Endothelial cell of umbilical vein (primary cell): ENCODE data around the gene TRAK1. TPM values are rescaled to one million over a fixed set of nuclear protein-coding genes. Genes with fewer than 3 reads are reported as not detected.

ENCODE experiments used
- BruUV-seq: library from RNA; stranded (reverse); fragments of 400-500 nt; replicated peaks from 2 replicates; lab custom pipeline; 2021; lab: Mats Ljungman, UMichigan
- CTCF ChIA-PET: fragments of 300-600, 350-600 bp; sonication (Branson Sonifier 250); formaldehyde crosslinking; loops from one replicate; lab custom pipeline; 2021; ENCODE audit warnings: antibody characterized with exemption, inconsistent platforms; lab: Charles Lee
- POLR2A ChIA-PET: fragments of 300-600, 350-600 bp; sonication (Branson Sonifier 250); formaldehyde crosslinking; loops from one replicate; lab custom pipeline; 2021; ENCODE audit warnings: antibody characterized with exemption, inconsistent platforms; lab: Charles Lee
- DNase-seq: peaks from one replicate; pipeline ENCODE4 v3.0.0-alpha.2; 2011; ENCODE audit warnings: low read depth, low spot score
- FAIRE-seq: peaks from 2 replicates; lab custom pipeline; 2011; peaks lifted over from hg19 to GRCh38; lab: Jason Lieb, UNC
- H2AFZ ChIP-seq: 2 replicates; pipeline ENCODE4 v1.6.0; 2012; ENCODE audit warnings: low read depth, low read length, control low read depth, inconsistent platforms
- H3K27ac ChIP-seq: 2 replicates; pipeline ENCODE4 v1.5.1; 2011; ENCODE audit warnings: low read depth, mild to moderate bottlenecking, control low read depth, low read length, moderate library complexity; ENCODE audit not compliant: insufficient read depth
- H3K27me3 ChIP-seq, 2 experiments: 2 replicates each; pipeline versions ENCODE4 v1.6.0 to v1.6.1; 2011; ENCODE audit warnings: low read length in 2 of 2, mixed read lengths in 1 of 2; ENCODE audit not compliant: control insufficient read depth in 2 of 2, insufficient read depth in 2 of 2
- H3K36me3 ChIP-seq, 2 experiments: 2 replicates in 1 of 2; 3 replicates in 1 of 2; pipeline ENCODE4 v1.5.1; 2011; ENCODE audit warnings: low read length in 2 of 2, mild to moderate bottlenecking in 1 of 2, moderate library complexity in 1 of 2; ENCODE audit not compliant: control insufficient read depth in 2 of 2, insufficient read depth in 2 of 2; ENCODE audit errors: extremely low read depth in 1 of 2
- H3K4me1 ChIP-seq: 3 replicates; pipeline ENCODE4 v1.5.1; 2011; ENCODE audit warnings: mild to moderate bottlenecking, low read length; ENCODE audit not compliant: control insufficient read depth, insufficient read depth; ENCODE audit errors: extremely low read depth
- H3K4me2 ChIP-seq: 2 replicates; pipeline ENCODE4 v1.6.1; 2011; ENCODE audit warnings: low read length, control low read depth, mixed read lengths; ENCODE audit not compliant: insufficient read depth
- H3K4me3 ChIP-seq, 3 experiments: fragments of 200-600 bp in 1 of 3; sonication (generic), shearing (Covaris generic) in 1 of 3; replicated peaks in 1 of 3; 2 replicates each; pipeline ENCODE4 v1.5.1; 2011 to 2016; ENCODE audit warnings: control low read depth in 3 of 3, low read length in 3 of 3, mild to moderate bottlenecking in 2 of 3, inconsistent platforms in 1 of 3, low read depth in 1 of 3, moderate library complexity in 1 of 3; ENCODE audit not compliant: insufficient read depth in 1 of 3
- H3K79me2 ChIP-seq: 2 replicates; pipeline ENCODE4 v1.6.0; 2012; ENCODE audit warnings: low read length, inconsistent platforms; ENCODE audit not compliant: control insufficient read depth, insufficient read depth
- H3K9ac ChIP-seq: replicated peaks from 2 replicates; pipeline ENCODE3; 2011; ENCODE audit warnings: low read length, control low read depth; ENCODE audit not compliant: insufficient read depth; ENCODE audit errors: extremely low read depth
- H3K9me1 ChIP-seq: replicated peaks from 3 replicates; pipeline ENCODE4 v1.6.0; 2011; ENCODE audit warnings: mild to moderate bottlenecking, low read length; ENCODE audit not compliant: control insufficient read depth, insufficient read depth; ENCODE audit errors: extremely low read depth
- H3K9me3 ChIP-seq: replicated peaks from 2 replicates; pipeline ENCODE4 v1.5.1; 2012; ENCODE audit warnings: low read length, inconsistent platforms; ENCODE audit not compliant: control insufficient read depth, insufficient read depth
- H4K20me1 ChIP-seq: replicated peaks from 2 replicates; pipeline ENCODE3; 2011; ENCODE audit warnings: mild to moderate bottlenecking, low read length; ENCODE audit not compliant: control insufficient read depth, insufficient read depth; ENCODE audit errors: extremely low read depth
- CTCF ChIP-seq, 2 donors: IDR thresholded peaks; 1 replicate in 1 of 2; 2 replicates in 1 of 2; pipeline ENCODE4 v1.5.1; 2011; ENCODE audit warnings: low read length in 2 of 2, mild to moderate bottlenecking in 2 of 2, moderate library complexity in 2 of 2, control low read depth in 1 of 2, inconsistent platforms in 1 of 2, low read depth in 1 of 2; ENCODE audit not compliant: insufficient read depth in 1 of 2; ENCODE audit errors: extremely low read depth in 1 of 2
- EZH2 ChIP-seq: IDR thresholded peaks from 2 replicates; pipeline ENCODE4 v1.6.1; 2012; ENCODE audit warnings: borderline replicate concordance, low read depth, mild to moderate bottlenecking, moderate library complexity, low read length, inconsistent platforms; ENCODE audit not compliant: severe bottlenecking
- FOS ChIP-seq: IDR thresholded peaks from 2 replicates; pipeline ENCODE4 v1.6.1; 2011; ENCODE audit warnings: mild to moderate bottlenecking, low read length, moderate library complexity, borderline replicate concordance; ENCODE audit not compliant: insufficient read depth
- GATA2 ChIP-seq: IDR thresholded peaks from 2 replicates; pipeline ENCODE4 v1.7.0; 2011; ENCODE audit warnings: low read depth, mild to moderate bottlenecking, moderate library complexity, mixed read lengths, low read length; ENCODE audit not compliant: insufficient read length, insufficient read depth
- JUN ChIP-seq: IDR thresholded peaks from 2 replicates; pipeline ENCODE4 v1.6.1; 2011; ENCODE audit warnings: borderline replicate concordance, low read depth; ENCODE audit not compliant: insufficient read length, insufficient read depth
- MAX ChIP-seq: IDR thresholded peaks from 2 replicates; pipeline ENCODE4 v1.6.1; 2011; ENCODE audit not compliant: insufficient read depth, insufficient read length
- MYC ChIP-seq: IDR thresholded peaks from one replicate; pipeline ENCODE4 v1.6.1; 2011; ENCODE audit warnings: mild to moderate bottlenecking, low read depth, low read length
- POLR2A ChIP-seq: IDR thresholded peaks from 2 replicates; pipeline ENCODE4 v1.6.1; 2012; ENCODE audit warnings: low read depth, mild to moderate bottlenecking, control low read depth, low read length
- POLR2AphosphoS5 ChIP-seq: IDR thresholded peaks from 2 replicates; pipeline ENCODE4 v1.6.1; 2012; ENCODE audit warnings: low read depth, mild to moderate bottlenecking, control low read depth, low read length, moderate library complexity; ENCODE audit not compliant: insufficient read depth
- dilution Hi-C: fragments of 300-500 bp; cut with MboI; formaldehyde crosslinking; loops from one replicate; pipeline ENCODE4 v1.15.0; 2019; ENCODE audit warnings: low sequenced_read_pairs; ENCODE audit not compliant: extremely low pct_ligation_motif_present
- intact Hi-C: fragments of 100-400 bp; cut with micrococcal nuclease; formaldehyde crosslinking; loops from one replicate; pipeline ENCODE4 v1.10.0; 2022
- polyA plus RNA-seq, 4 experiments: library from polyadenylated mRNA; depleted of rRNA in 3 of 4; stranded (reverse) in 3 of 4; unstranded in 1 of 4; fragments of >200 nt; gene quantifications; 2 replicates each; pipeline versions ENCODE4 v1.2.1 to v1.2.3, GENCODE V29; 2011 to 2012; ENCODE audit warnings: missing spikeins in 1 of 4
- total RNA-seq: library from RNA; stranded (reverse); gene quantifications from 2 replicates; pipeline ENCODE4 v1.2.3, GENCODE V29; 2021

TRAK1 gene
- total and polyA plus RNA-seq, 2 donors (not counting 3 experiments of a cell fraction or from before 2014, with no cell fraction given), result 38.5 to 59.6 TPM

DNA sequence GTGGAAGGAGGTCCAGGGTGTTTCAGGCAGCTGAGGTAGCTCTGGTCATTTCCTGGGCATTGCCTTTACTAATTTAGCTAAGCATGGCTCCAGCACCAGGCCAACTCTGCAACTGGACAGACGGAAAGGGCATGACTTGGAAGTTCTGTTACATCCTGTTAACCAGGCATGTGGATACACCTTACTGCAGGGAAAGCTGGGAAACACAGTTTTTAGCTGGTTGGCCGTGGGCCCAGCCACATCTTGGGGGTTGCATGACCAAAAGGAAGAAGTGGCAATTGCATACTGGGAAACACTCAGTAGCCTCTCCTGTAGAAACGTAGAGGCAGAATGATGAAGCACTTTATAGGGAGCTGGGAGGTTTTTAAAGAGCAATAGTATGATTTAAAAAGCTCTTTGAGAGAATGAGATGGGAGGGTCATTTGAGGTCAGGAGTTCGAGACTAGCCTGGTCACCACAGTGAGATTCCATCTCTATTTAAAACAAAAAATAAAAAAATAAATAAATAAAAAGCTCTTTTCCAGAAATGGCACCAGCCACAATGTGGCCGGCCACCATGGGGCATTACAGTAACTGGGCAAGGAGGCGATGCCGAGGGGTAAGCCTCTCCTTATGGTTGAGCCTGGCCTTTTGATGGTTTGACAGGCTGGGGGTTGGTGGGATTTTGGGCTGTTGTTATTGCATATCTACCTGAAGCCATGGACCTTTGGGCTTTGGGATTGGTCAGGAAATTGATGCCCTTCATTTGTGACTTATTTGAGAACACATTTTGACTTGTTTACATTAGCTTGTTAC, 28.6 kb downstream of the TRAK1 start:
- dilution Hi-C loops (no loop called here), intact Hi-C loops (loop anchor here (1.0 kb wide), 4 partner anchors 41 to 324 kb away; no protein-coding TSS in a partner anchor)
- TF ChIP-seq CTCF (IDR thresholded peaks at IDR 0.05; ENCODE audit: extremely low read depth in 1 of 2, insufficient read depth in 1 of 2, low read depth in 1 of 2, low read length in 2 of 2) (no peak), POLR2AphosphoS5 (peak; percentile 45), MYC (peak; percentile 53), FOS (no peak), MAX (peak; percentile 56), JUN (no peak), EZH2 (no peak), GATA2 (no peak), POLR2A (peak; percentile 37)
- Histone ChIP-seq H4K20me1 (no peaks in the 10 kb centered on the region), H3K9ac (peak overlapping the region; percentile 55), H3K27me3 (no peaks in the 10 kb centered on the region), H3K4me3 (no peak overlapping the region), H3K79me2 (peaks cover 17% of the 10 kb centered on the region), H2AFZ (no peak overlapping the region), H3K36me3 (no peaks in the 10 kb centered on the region), H3K4me2 (peak overlapping the region; percentile 26), H3K9me3 (no peaks in the 10 kb centered on the region), H3K27ac (peak overlapping the region; percentile 77), H3K4me1 (peaks cover 48% of the 10 kb centered on the region), H3K9me1 (no peaks in the 10 kb centered on the region)
- BruUV-seq, result no TSS peak
- DNase-seq, result peak; percentile 95
- ChIA-PET CTCF (interaction anchor here (0.8 to 7.5 kb wide), 10 partner anchors 9 to 324 kb away, joined by 3 to 318 read pairs (median 4); no protein-coding TSS in a partner anchor), POLR2A (interaction anchor here (0.6 to 1.6 kb wide), 3 partner anchors 64 to 370 kb away, joined by 3 to 13 read pairs (median 3); no protein-coding TSS in a partner anchor)
- FAIRE-seq, result peak; percentile 91
